HG03457 (cell line): Measurements from ENCODE around the gene OBP2B.
"Not testable (repeated sequence)": the region's sequence is repeated elsewhere in the genome, so short reads cannot be mapped to it uniquely, and the experiment has no call there.

ENCODE experiments used
- ATAC-seq: cut with Tn5 transposase; IDR thresholded peaks from one replicate; pipeline ENCODE4 v1.9.1; 2021; ENCODE audit warnings: moderate number of reproducible peaks; ENCODE audit not compliant: unreplicated experiment

Gene OBP2B

GRCh38 chr9:133238851-133239532 lies 29.9 kb upstream of the OBP2B start:
- no peak for ATAC-seq

- no peak for ATAC-seq
Observed at GRCh38 chr9:133238272-133238850, 29.3 kb upstream of the OBP2B start.

DNA sequence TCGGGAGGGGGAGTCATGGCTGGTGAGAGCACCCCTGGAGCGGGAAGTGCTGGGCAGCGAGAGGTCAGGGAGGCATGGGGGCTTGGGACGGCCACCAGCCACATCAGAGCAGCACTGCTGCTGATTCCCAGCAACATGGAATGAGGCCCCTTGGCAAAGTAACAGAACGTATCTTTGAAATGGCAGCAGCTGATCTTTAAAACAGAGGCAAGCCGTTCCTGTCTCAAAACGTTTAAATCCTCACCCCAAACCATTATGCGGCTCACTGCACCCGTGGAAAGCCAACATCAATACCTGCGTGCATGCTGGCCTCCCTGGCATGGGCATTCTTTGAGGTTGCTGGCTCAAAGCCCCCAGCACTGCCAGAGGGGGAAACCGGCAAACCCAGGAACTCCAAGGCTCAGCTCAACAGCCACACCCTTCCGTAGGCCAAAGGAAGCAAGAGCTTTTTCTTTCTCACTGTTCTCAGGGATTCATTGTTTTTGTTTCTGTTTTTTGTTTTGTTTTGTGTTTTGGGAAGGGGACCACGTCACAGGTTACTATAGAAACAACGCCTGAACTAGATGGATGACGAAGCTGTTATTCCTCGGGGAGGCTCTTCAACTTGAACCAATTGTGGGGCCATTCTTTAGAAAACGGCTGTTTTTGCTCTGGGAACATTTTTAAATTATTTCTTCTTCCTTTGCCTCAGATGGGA lies 28.1 kb upstream of the OBP2B start:
- no peak for ATAC-seq

GRCh38 chr9:133236291-133237034 lies 27.4 kb upstream of the OBP2B start:
- not testable (repeated sequence) for ATAC-seq

- ATAC-seq, result no peak
Observed at GRCh38 chr9:133235549-133236222, 26.6 kb upstream of the OBP2B start.

DNA sequence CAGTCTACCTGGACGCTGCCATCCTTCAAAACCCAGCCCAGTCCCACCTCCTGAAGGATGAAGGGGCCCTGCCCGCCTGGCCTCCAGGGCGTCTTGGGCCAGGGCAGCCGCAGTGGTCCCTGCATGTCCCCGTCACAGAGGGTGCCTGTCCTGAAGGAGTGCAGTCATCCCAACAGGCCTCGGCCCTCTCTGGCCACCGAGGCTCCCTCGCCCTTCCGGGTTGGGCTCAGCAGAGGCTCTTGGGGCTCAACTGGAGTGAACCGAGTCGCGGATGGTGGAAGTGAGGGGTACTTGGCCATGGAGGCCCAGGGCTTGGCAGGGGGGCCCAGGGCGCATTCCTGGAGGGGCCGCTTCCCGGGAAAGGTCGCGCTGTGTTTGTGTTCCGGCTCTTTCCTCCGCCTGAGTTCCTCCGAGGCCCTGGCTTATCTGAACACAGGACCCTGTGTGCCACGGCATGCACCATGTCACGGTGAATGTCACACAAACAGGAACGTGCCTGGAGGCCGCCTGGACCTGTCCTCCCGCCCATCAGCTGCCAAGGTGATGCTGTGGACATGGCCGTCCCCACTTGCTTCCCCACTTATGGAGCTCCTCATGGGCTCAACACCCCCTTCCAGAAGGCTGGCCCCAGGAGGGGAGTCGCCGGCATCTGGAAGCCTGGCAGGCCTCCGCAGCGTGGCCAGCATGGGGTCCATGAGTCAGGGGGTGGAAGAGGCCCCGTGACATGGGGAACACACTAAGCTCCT lies 25.7 kb upstream of the OBP2B start:
- no peak for ATAC-seq

GRCh38 chr9:133233681-133234432 lies 24.8 kb upstream of the OBP2B start:
- ATAC-seq, result no peak

DNA sequence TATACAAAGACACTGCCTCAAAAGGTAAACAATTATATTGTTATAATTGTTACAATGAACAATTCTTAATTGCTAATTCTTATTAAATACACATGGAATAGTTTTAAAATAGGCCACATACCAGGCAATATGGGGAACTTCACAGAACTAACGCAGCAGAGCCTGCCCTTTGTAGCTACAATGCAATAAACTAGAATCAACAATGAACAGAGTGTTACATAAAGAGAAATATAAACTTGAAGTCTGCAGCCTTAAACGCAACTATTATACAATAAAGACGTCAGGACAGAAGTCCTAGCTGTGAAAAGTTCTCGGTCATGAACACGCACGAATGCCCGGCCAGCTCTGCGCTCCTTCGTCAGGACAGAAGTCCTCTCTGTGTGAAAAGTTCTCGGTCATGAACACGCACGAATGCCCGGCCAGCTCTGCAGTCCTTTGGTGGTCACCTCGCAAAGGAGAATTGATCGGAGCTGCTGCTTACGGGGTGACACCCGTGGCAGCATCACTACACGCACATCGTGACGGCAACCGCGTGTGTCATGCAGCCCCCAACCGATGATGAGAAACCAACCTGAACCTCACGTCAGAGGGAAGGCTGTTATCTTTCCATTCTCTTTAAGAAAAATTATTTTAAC lies 23.0 kb upstream of the OBP2B start:
- ATAC-seq, result not testable (repeated sequence)

GRCh38 chr9:133230514-133230913 lies 21.5 kb upstream of the OBP2B start:
- not testable (repeated sequence) for ATAC-seq

- no peak for ATAC-seq
Observed at GRCh38 chr9:133230093-133230492, 21.0 kb upstream of the OBP2B start.

DNA sequence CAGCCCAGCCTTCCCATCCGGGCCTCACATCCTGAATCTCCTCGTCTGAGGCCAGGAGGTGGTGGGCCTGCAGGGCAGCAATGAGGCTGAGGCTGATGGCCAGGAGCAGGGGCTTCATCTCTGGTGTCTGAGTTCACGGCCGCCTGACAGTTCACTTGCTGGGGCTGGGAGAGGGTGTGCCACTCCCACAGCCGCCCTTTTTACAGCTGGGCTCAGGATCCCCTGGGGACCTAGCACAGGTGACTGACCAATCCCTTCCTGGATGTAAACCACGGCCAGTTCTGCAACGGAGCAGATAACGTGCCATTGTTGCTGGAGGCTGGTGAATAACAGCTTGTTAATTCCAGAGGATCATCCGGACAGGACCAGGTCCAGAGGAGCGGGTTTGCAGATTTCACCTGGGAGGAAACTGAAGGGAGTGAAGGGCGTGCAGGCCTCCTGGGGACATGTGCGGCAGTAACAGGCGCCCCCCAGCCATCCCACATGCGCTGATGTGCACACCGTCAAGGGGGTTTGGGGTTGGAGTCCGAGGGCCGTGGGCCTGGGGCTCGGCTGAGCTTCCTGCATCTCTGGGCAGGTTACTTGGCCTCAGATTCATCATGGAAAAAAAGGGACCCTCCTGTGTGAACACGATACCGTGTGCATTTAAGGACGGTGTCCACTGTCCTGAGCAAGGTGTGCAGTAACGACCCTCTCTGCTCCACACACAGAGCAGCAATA lies 19.6 kb upstream of the OBP2B start:
- not testable (repeated sequence) for ATAC-seq

GRCh38 chr9:133227996-133228395 lies 18.9 kb upstream of the OBP2B start:
- not testable (repeated sequence) for ATAC-seq

DNA sequence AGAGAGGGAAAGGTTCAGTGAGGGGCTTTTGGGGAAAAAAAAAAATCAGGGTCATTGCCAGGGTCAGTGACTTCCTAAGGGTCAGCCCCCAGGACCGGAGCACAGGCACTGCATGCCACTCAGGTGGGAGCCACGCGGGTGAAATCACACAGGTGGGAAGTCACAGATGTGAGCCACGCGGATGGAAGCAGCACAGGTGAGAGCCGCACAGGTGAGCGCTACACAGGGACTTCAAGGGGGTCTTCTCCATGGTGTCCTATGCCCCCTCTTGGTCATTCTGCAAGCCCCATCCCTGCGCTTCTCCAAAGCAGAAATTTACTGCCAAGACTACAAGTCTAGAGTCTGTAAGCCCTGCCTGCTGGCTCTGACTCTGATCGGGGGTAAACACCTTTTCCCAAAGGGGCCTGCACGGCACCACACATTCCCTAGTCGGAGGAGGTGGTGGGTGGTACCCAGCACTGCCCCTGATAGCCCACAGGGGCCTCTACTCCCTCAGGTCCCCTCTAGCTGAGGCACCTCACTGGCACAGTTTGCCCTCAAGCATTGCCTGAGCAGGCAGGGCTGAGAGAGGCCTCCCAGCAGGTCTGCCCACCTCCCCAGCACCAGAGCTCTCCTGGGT lies 18.3 kb upstream of the OBP2B start:
- ATAC-seq, result no peak

DNA sequence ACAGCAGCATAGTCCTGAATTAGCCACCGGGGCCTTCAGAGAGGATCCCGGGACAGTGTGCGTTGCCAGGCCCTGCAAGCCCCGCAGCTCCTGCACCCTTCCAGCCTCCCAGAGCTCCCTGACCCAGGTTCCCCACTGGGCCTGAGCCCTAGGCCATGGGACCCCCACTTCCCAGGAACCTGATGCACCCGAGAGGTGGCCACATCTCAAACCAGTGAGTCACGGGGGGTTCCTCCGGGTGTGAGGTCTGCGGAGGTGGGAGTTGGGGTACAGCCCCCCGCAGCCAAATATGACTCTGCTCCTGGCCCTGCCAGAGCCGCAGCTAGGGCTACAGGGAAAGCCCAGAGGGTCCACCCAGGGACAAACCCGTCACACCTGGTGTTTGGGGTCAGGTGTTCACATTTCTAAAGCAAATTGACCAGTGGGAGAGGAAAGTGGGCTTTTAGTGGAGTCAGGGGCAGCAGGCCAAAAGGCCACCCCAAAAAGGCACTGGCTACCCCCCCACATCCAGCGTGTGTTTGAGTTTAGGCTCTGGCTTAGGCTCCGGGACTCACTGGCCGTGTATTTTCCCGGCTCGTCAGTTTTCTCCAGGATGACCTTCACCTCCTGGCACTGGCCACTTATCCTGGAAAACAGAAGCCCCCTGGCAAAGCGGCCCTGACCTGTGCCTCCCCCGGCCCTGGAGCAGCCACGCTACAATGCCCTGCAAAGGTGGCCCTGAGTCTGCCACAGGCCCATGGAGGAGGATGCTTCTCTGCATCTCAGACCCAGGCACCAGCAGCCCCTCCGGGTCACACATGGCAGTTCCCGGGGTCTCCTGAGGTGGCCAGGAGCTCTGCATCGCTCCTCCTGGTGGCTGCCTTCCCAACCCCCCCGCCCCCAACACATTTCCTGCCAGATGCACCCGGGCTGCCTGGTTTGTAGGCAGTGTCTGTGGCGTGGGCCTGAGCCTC lies 17.4 kb upstream of the OBP2B start:
- ATAC-seq, result no peak

- no peak for ATAC-seq
Observed at GRCh38 chr9:133225171-133226011, 16.3 kb upstream of the OBP2B start.

GRCh38 chr9:133224762-133225161 lies 15.7 kb upstream of the OBP2B start:
- no peak for ATAC-seq
